AG09319 (cell line): ENCODE data around the gene FAM83C.

Experiments
- DNase-seq: peaks from one replicate; pipeline ENCODE4 v3.0.0-alpha.2; 2010; ENCODE audit warnings: low read depth; ENCODE audit errors: extremely low read depth
- TF ChIP-seq, protein P1 (sequence below): IDR thresholded peaks from 2 replicates; pipeline ENCODE4 v1.5.1; 2011; ENCODE audit warnings: low read depth, mild to moderate bottlenecking, inconsistent platforms, low read length, moderate library complexity

FAM83C gene

DNA sequence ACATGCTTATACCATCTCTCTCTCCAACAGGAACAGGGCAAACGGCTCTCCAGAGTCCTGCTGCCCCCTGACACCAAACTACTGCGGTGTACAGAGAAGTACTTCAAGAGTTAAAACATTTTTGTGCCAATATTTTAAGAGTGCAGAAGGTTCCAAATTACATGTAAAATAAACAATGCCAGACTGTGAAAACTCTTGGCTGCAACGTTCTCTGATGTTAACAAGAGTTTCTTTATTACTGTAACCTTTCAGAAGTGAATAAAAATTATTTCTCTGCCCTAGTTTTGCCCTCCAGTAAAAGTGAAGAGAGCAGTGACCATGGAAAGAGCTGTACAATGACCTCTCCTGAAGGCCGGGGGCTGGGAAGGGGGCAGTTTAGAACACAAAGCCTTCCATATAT is 41.4 kb upstream of the FAM83C start:
- DNase-seq: no peak
- TF ChIP-seq, protein P1, sequence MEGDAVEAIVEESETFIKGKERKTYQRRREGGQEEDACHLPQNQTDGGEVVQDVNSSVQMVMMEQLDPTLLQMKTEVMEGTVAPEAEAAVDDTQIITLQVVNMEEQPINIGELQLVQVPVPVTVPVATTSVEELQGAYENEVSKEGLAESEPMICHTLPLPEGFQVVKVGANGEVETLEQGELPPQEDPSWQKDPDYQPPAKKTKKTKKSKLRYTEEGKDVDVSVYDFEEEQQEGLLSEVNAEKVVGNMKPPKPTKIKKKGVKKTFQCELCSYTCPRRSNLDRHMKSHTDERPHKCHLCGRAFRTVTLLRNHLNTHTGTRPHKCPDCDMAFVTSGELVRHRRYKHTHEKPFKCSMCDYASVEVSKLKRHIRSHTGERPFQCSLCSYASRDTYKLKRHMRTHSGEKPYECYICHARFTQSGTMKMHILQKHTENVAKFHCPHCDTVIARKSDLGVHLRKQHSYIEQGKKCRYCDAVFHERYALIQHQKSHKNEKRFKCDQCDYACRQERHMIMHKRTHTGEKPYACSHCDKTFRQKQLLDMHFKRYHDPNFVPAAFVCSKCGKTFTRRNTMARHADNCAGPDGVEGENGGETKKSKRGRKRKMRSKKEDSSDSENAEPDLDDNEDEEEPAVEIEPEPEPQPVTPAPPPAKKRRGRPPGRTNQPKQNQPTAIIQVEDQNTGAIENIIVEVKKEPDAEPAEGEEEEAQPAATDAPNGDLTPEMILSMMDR: no peak

DNA sequence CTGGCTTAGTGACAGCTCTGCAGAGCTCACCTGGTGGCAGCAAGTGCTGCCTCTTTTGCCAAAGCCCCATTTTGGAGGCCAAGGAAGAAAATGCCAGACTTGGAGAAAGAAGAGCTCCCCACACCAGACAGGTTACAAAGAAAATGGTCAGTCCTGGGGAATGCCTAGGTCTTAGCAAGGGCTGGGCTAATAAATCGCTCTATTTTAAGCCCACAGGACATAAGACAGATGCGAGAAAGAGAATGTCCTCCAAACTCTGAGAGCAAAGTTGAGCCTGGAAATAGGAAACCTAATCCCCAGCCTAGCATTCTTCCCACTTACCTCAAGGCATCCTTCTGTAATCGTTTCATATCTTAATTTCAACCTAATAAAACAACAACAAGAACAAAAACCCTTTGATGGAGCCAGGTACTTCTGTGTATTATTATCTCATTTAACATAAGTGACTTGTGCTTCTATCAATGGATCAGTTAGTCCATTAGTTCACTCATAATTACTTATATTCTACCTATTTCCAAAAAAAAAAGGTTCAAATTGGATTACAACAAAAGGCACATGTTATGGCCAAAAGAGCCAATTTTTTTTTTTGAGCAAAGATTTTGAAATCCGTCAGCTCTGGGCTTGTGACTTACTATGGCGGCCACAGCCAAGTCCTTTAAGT is 40.4 kb upstream of the FAM83C start:
- DNase-seq: no peak
- TF ChIP-seq, protein P1: no peak

DNA sequence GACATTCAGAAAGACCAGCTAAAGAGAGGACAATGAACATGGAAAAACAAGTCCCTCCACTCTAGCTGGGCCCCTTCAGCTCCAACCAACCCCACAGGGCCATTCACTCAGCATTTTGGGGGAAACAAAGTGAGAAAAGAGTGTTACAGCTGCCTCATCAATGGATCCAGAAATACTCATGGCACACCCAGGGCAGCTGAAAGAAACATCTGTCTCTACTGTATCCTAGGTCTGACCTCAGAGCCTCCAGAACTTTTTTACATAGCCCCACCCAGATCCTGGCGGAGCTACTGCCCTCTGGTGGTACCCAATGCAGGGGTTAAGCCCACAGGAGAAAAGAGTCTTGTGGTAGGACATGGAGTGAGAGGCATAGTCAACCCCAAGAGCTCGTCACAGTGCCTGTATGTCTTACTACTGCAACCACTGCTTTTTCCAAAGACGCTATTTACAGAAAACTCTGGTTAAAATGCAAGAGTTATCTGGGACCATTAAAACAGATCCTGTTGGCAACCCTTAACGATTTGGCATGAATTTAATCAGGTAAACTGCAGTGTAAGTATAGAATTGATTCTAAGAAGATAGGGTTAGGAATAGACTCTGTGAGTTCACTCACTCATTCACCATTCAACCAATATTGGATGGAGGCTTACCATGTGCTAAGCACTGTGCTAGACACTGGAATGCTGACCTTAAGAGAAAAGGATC is 37.4 kb upstream of the FAM83C start:
- TF ChIP-seq, protein P1: peak; percentile 40
- DNase-seq: no peak

DNA sequence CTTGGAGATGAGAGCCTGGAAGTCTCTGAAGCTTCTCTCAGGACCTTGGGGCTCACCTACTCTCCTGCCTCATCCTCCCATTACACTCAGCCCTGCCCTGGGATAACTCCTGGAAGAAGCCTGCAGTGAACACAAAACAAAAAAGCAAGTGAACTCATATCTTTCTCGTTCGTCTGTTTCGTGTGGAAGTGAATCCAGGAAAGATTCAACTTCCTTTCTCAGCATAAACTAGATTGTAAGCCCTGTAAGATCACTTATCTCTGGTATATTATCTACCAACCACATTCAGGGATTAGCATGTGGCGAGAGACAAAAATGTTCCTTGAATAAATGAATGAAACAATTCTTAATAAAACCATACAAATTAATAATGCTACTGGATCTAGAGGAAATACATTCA is 36.5 kb upstream of the FAM83C start:
- DNase-seq: no peak
- TF ChIP-seq, protein P1: no peak

DNA sequence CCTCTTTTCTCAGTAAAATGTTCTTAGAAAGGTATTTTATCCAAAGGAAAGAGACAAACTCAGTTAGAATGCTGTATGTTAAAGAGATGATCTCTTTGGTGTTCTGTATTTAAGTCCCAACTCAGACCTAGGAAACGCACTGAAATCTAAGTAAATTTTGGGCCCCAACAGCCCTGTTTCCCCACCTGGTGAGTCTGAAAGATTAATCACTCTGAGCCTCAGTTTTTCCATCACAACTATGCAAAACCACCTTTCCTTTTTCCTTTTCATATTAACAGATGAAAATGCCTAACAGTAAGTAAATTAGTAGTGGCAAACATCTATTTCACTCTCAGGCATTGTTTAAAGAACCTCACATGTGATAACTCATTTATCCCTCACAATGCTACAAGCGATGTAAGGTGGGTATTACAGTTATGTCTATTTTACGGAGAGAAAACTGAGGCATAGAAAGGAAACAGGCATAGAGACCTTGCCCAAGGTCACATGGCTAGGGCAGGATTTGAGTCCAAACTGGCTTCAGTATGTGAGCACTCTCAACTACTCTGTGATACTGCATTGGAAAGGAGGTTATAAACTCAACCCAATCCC is 36.0 kb upstream of the FAM83C start:
- TF ChIP-seq, protein P1: no peak
- DNase-seq: no peak

DNA sequence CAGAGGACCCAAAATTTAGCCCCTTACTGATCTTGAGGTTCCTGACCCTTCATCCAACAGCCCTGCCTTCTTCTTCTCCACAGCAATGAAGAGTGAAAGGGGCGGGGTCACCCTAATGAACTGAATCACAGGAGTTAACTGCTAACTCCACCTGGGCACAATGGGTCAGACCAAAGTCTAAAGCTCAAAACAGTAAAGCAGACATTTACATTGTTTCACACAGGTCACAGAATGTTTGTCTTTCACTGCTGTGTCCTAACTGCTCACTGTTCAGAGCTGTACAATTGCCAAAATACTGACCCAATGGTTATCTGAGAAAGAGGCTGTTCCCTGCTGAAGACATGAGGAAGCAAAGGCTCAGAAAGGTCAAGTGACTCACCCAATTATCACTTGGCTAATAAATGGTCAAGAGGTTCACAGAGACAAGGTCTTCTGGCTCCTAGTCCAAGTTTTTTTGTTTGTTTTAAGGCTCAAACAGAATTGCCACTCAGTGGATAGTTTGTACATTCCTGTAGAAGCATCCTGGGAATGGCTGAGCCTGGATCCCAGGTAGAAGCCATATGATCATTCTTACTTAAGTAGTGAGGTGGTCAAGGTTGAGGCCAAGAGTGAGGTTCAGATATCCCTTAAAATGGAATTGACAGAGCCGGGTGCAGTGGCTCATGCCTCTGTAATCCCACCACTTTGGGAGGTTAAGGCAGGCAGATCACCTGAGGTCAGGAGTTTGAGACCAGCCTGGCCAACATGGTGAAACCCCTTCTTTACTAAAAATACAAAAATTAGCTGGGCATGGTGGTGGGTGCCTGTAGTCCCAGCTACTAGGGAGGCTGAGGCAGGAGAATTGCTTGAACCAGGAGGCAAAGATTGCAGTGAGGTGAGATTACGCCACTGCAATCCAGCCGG is 35.1 kb upstream of the FAM83C start:
- no peak for DNase-seq
- TF ChIP-seq, protein P1: no peak
